HepG2 (cell line): Measurements from ENCODE around the gene AHRR. TPM values are rescaled to one million over a fixed set of nuclear protein-coding genes. Genes with fewer than 3 reads are reported as not detected.

Experiments
- ATAC-seq: fragments of 200-7000 bp; cut with Tn5 transposase; 3 replicates; pipeline ENCODE4 v1.9.1; 2020; ENCODE audit warnings: mild to moderate bottlenecking, moderate library complexity
- BruUV-seq: library from RNA; stranded (reverse); fragments of 400-500 nt; replicated peaks from 2 replicates; lab custom pipeline; 2021; lab: Mats Ljungman, UMichigan
- CTCF ChIA-PET: fragments of 300-600 bp; formaldehyde crosslinking; extraction: SDS; loops from one replicate; lab custom pipeline; 2021; ENCODE audit warnings: low total read pairs, inconsistent platforms, low intra/inter-chr PET ratio; lab: Yijun Ruan, JAX
- POLR2A ChIA-PET: fragments of 350-600 bp; sonication (Branson Sonifier 250); formaldehyde crosslinking; loops from one replicate; lab custom pipeline; 2020; ENCODE audit warnings: antibody characterized with exemption, inconsistent platforms; lab: Yijun Ruan, JAX
- DNase-seq: peaks from one replicate; pipeline ENCODE4 v3.0.0-alpha.2; 2015; ENCODE audit warnings: low spot score
- FAIRE-seq: peaks from 3 replicates; lab custom pipeline; 2011; peaks lifted over from hg19 to GRCh38; lab: Jason Lieb, UNC
- H2AFZ ChIP-seq: one replicate; pipeline ENCODE4 v1.6.1; 2011; ENCODE audit warnings: low read length, inconsistent platforms
- H3K27ac ChIP-seq: fragments of 300-600 bp; 3 replicates; pipeline ENCODE4 v1.8.0; 2011; ENCODE audit warnings: mixed run types, mild to moderate bottlenecking, mixed read lengths, low read length, inconsistent platforms; ENCODE audit not compliant: insufficient read depth; ENCODE audit errors: extremely low read length
- H3K27me3 ChIP-seq, 2 experiments: fragments of 200-600 bp in 1 of 2; 2 replicates in 1 of 2; 3 replicates in 1 of 2; pipeline versions ENCODE4 v1.6.0 to v1.8.0; 2011; ENCODE audit warnings: low read length in 2 of 2, mild to moderate bottlenecking in 2 of 2, moderate library complexity in 2 of 2, inconsistent platforms in 1 of 2; ENCODE audit not compliant: insufficient read depth in 2 of 2, control insufficient read depth in 1 of 2
- H3K36me3 ChIP-seq, 2 experiments: fragments of 200-600 bp in 1 of 2; replicated peaks in 1 of 2; 2 replicates in 1 of 2; 3 replicates in 1 of 2; pipeline versions ENCODE4 v1.5.1 to v1.8.0; 2011; ENCODE audit warnings: low read length in 2 of 2, inconsistent platforms in 1 of 2; ENCODE audit not compliant: insufficient read depth in 2 of 2, control insufficient read depth in 1 of 2
- H3K4me1 ChIP-seq: 2 replicates; pipeline ENCODE4 v1.5.1; 2012; ENCODE audit warnings: low read length, inconsistent platforms; ENCODE audit not compliant: insufficient read depth
- H3K4me2 ChIP-seq: 2 replicates; pipeline ENCODE4 v1.6.0; 2011; ENCODE audit warnings: low read depth, low read length, inconsistent platforms
- H3K4me3 ChIP-seq, 3 experiments: fragments of 200-600 bp in 1 of 3; sonication (generic), shearing (Covaris generic) in 1 of 3; replicated peaks in 1 of 3; 2 replicates each; pipeline ENCODE4 v1.5.1; 2011 to 2016; ENCODE audit warnings: low read length in 3 of 3, inconsistent platforms in 2 of 3, low read depth in 2 of 3, mild to moderate bottlenecking in 2 of 3, control low read depth in 1 of 3, mixed read lengths in 1 of 3; ENCODE audit not compliant: insufficient read depth in 1 of 3
- H3K79me2 ChIP-seq: one replicate; pipeline ENCODE4 v1.6.1; 2011; ENCODE audit warnings: low read length, inconsistent platforms; ENCODE audit not compliant: insufficient read depth
- H3K9ac ChIP-seq: 2 replicates; pipeline ENCODE4 v1.6.0; 2011; ENCODE audit warnings: mild to moderate bottlenecking, low read depth, low read length, inconsistent platforms; ENCODE audit not compliant: insufficient read depth
- H3K9me3 ChIP-seq: 2 replicates; pipeline ENCODE4 v1.5.1; 2012; ENCODE audit warnings: mild to moderate bottlenecking, low read length
- H4K20me1 ChIP-seq: 2 replicates; pipeline ENCODE4 v1.6.0; 2011; ENCODE audit warnings: inconsistent platforms, mild to moderate bottlenecking, low read length, moderate library complexity; ENCODE audit not compliant: insufficient read depth
- FOSL2 ChIP-seq: sonication (generic); formaldehyde crosslinking; IDR thresholded peaks from 2 replicates; pipeline ENCODE4 v1.4.0; 2020; ENCODE audit warnings: missing genetic modification reagents
- GPBP1L1 ChIP-seq: sonication (generic); formaldehyde crosslinking; IDR thresholded peaks from 2 replicates; pipeline ENCODE4 v1.5.0; 2020; ENCODE audit warnings: mild to moderate bottlenecking, missing genetic modification reagents
- SNAPC2 ChIP-seq: sonication (generic); formaldehyde crosslinking; IDR thresholded peaks from 2 replicates; pipeline ENCODE4 v1.8.1; 2022; ENCODE audit warnings: mild to moderate bottlenecking, missing genetic modification reagents
- ZMYM4 ChIP-seq: sonication (generic); formaldehyde crosslinking; IDR thresholded peaks from 2 replicates; pipeline ENCODE4 v1.8.1; 2023; ENCODE audit warnings: mild to moderate bottlenecking, missing genetic modification reagents
- ZNF207 ChIP-seq: fragments of 450-650 bp; IDR thresholded peaks from 2 replicates; pipeline ENCODE4 v1.6.1; 2016; ENCODE audit warnings: antibody characterized with exemption, borderline replicate concordance
- ZNF275 ChIP-seq: sonication (generic); formaldehyde crosslinking; IDR thresholded peaks from 2 replicates; pipeline ENCODE4 v1.8.0; 2022; ENCODE audit warnings: missing genetic modification reagents, mild to moderate bottlenecking, inconsistent platforms, borderline replicate concordance
- ZNF382 ChIP-seq: sonication (generic); formaldehyde crosslinking; IDR thresholded peaks from 2 replicates; pipeline ENCODE4 v1.5.0; 2020; ENCODE audit warnings: missing genetic modification reagents, mild to moderate bottlenecking, borderline replicate concordance
- WGBS: methylation state at CpG from one replicate; pipeline ENCODE4 v1.1.6; 2017; ENCODE audit warnings: low lambda C conversion rate; 5-methylcytosine and 5-hydroxymethylcytosine counted together
- in situ Hi-C: cut with HindIII; loops from 2 replicates; pipeline ENCODE4 v1.10.0; 2017; ENCODE audit warnings: low pct_unique_long_range_greater_than_20kb; ENCODE audit not compliant: extremely low pct_ligation_motif_present
- intact Hi-C: fragments of 100-400 bp; cut with micrococcal nuclease; formaldehyde crosslinking; loops from one replicate; pipeline ENCODE4 v1.10.0; 2022; ENCODE audit not compliant: unreplicated experiment
- polyA plus RNA-seq, 8 experiments: library from polyadenylated mRNA; depleted of rRNA in 3 of 8; stranded (reverse) in 7 of 8; unstranded in 1 of 8; fragments of >200 nt; fragmentation: Illumina TruSeq in 4 of 8; extraction: Trizol in 4 of 8; gene quantifications; 2 replicates each; pipeline versions ENCODE4 v1.2.1 to v1.2.3, GENCODE V29; 2011 to 2016; ENCODE audit warnings: low read depth in 4 of 8, missing spikeins in 1 of 8, mixed read lengths in 1 of 8; ENCODE audit not compliant: insufficient read depth in 1 of 8
- total RNA-seq, 5 experiments: library from RNA; depleted of rRNA; stranded (reverse); fragments of >200 nt; fragmentation: Illumina TruSeq; extraction: Trizol; gene quantifications; 2 replicates each; pipeline ENCODE4 v1.2.3, GENCODE V29; 2016; ENCODE audit warnings: low read depth in 1 of 5

AHRR gene
- total and polyA plus RNA-seq, 2 of the 13 experiments (the other 11 are each of a cell fraction or from before 2014, with no cell fraction given): 0.28 to 0.35 TPM

DNA sequence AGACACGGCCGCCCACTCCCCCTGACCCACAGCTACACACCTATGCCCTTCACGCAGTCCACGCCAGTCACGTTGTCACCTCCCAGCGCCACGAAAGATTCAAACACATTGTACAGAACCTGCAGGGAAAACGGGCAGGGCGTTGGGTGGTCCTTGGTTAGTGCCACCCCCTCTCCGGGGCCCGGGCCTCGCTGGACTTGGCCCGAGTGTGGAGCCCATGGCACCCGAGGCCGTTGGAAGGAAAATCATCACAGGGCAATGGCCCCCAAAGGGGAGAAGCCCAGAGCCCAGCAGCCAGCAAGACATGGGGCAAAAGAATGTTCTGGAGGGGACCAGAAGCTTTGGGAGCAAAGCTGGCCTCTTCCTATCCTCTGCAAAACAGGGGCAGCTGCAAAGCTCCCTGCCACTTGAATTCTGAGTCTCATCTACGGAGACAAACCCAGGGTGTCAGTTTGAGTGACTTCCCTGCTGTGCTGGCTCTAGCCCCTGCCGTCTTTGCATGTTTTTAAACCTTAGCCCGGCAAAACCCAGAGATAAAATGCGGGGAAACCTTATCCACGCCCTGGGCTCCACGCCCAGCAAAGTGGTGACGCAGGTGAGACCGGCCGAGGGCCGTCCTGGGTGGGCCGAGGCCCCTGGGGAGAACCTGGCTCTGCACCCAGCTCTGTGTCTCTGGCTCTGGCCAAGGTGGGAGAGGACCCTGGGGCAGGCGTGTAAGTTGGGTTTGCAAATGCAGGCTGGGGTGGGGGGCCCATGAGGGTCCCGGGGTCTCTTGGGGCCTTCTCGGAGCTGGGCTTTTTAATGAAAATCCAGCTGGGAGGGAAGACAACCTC is 163.8 kb downstream of the AHRR start:
- FAIRE-seq (no peak), DNase-seq (no peak), ATAC-seq (no peak)
- no peaks in the 10 kb centered on the region for H3K36me3 ChIP-seq
- H3K4me3 ChIP-seq: no peak overlapping the region
- H3K9ac ChIP-seq: no peak overlapping the region
- H3K9me3 ChIP-seq: no peaks in the 10 kb centered on the region
- no peak for TF ChIP-seq ZNF207
- no peak for TF ChIP-seq GPBP1L1 (CRISPR knock-in tag)
- TF ChIP-seq SNAPC2: no peak
- no peak for TF ChIP-seq ZNF382 (CRISPR knock-in tag)
- no peak for TF ChIP-seq ZNF275
- TF ChIP-seq FOSL2 (CRISPR knock-in tag): no peak
- no peak for TF ChIP-seq ZMYM4 (CRISPR knock-in tag)
- H3K4me1 ChIP-seq: peaks cover 11% of the 10 kb centered on the region
- BruUV-seq: no TSS peak
- H3K4me2 ChIP-seq: no peak overlapping the region
- H3K27ac ChIP-seq: no peak overlapping the region
- H3K27me3 ChIP-seq: peaks cover 10 to 78% of the 10 kb centered on the region in 2 experiments; a peak in 4 of 5 replicates
- H4K20me1 ChIP-seq: no peaks in the 10 kb centered on the region
- H3K79me2 ChIP-seq: no peaks in the 10 kb centered on the region
- ChIA-PET POLR2A (no interaction called here), CTCF (no interaction called here)
- in situ Hi-C loops (no loop called here), intact Hi-C loops (no loop called here)
- H2AFZ ChIP-seq: no peak overlapping the region
- WGBS: 26% methylated on average over 23 of the region's 29 CpGs
